T-helper 17 cell (primary cell): ENCODE data around the gene CNDP2. TPM values are rescaled to one million over a fixed set of nuclear protein-coding genes. Genes with fewer than 3 reads are reported as not detected.

Source experiments
- ATAC-seq: fragments of 150-1000 bp; cut with Tn5 transposase; 2 replicates; pipeline ENCODE4 v1.10.0; 2021; ENCODE audit warnings: mild to moderate bottlenecking, moderate library complexity
- DNase-seq, 3 donors: peaks; one replicate each; pipeline versions ENCODE4 v3.0.0 to v3.0.0-alpha.2; 2020 to 2021
- H3K9me3 ChIP-seq: one replicate; pipeline ENCODE4 v1.7.0; 2013; ENCODE audit warnings: low read length, mild to moderate bottlenecking; ENCODE audit not compliant: control insufficient read depth, poor library complexity, severe bottlenecking
- H3K27ac Mint-ChIP-seq: one replicate; pipeline ENCODE4 v1.8.0; 2022; ENCODE audit warnings: mild to moderate bottlenecking, moderate library complexity, mixed read lengths
- H3K27me3 Mint-ChIP-seq: one replicate; pipeline ENCODE4 v1.8.0; 2022; ENCODE audit warnings: mixed read lengths
- H3K36me3 Mint-ChIP-seq: one replicate; pipeline ENCODE4 v1.8.0; 2022; ENCODE audit warnings: low read depth, mixed read lengths
- H3K4me1 Mint-ChIP-seq: one replicate; pipeline ENCODE4 v1.8.0; 2022; ENCODE audit warnings: mild to moderate bottlenecking, mixed read lengths
- H3K4me3 Mint-ChIP-seq: one replicate; pipeline ENCODE4 v1.8.0; 2022; ENCODE audit warnings: mild to moderate bottlenecking, moderate library complexity, mixed read lengths
- total RNA-seq, 4 donors: library from RNA in 2 of 4; stranded (reverse) in 2 of 4; gene quantifications; one replicate each; pipeline ENCODE4 v1.2.3 and lab custom pipeline; 2022 to 2026

CNDP2 gene
- total RNA-seq, 2 donors from 2014 or later: 99.6 to 105 TPM

GRCh38 chr18:74570266-74570665 is 74.1 kb downstream of the CNDP2 start:
- no peaks in the 10 kb centered on the region for H3K36me3 Mint-ChIP-seq
- H3K4me1 Mint-ChIP-seq: no peaks in the 10 kb centered on the region
- DNase-seq (no peak), ATAC-seq (no peak)
- H3K9me3 ChIP-seq: no peaks in the 10 kb centered on the region
- H3K27me3 Mint-ChIP-seq: peaks cover 23% of the 10 kb centered on the region
- H3K27ac Mint-ChIP-seq: no peak overlapping the region
- no peak overlapping the region for H3K4me3 Mint-ChIP-seq

- H3K4me3 Mint-ChIP-seq: no peak overlapping the region
- H3K9me3 ChIP-seq: no peaks in the 10 kb centered on the region
- peaks cover 24% of the 10 kb centered on the region for H3K27me3 Mint-ChIP-seq
- no peak for ATAC-seq
- no peaks in the 10 kb centered on the region for H3K4me1 Mint-ChIP-seq
- DNase-seq: no peak
- H3K36me3 Mint-ChIP-seq: no peaks in the 10 kb centered on the region
- no peak overlapping the region for H3K27ac Mint-ChIP-seq
Measured at GRCh38 chr18:74571895-74572680, 75.9 kb downstream of the CNDP2 start.

GRCh38 chr18:74573053-74573452 is 76.9 kb downstream of the CNDP2 start:
- Mint-ChIP-seq H3K4me3 (no peak overlapping the region), H3K36me3 (no peaks in the 10 kb centered on the region), H3K27ac (no peak overlapping the region), H3K27me3 (peaks cover 32% of the 10 kb centered on the region), H3K4me1 (no peaks in the 10 kb centered on the region)
- no peak for DNase-seq
- no peak for ATAC-seq
- no peaks in the 10 kb centered on the region for H3K9me3 ChIP-seq

Other genes with a start within 250 kb of the CNDP2 start
- gene CYB5A, start 204.4 kb upstream of the CNDP2 start, total RNA-seq: 10 to 100 TPM; 14.5 to 14.8 TPM
- not detected for gene C18orf63, start 180.5 kb upstream of the CNDP2 start, total RNA-seq
- not detected for gene DIPK1C, start 39.1 kb upstream of the CNDP2 start, total RNA-seq
- under 1 TPM; 0.20 to 0.23 TPM for gene CNDP1, start 38.1 kb downstream of the CNDP2 start, total RNA-seq
- 10 to 100 TPM; 26.0 to 27.1 TPM for gene ZNF407, start 101.5 kb downstream of the CNDP2 start, total RNA-seq